H1 (cell line): Measurements from ENCODE around the gene RXRA. TPM values are rescaled to one million over a fixed set of nuclear protein-coding genes. Genes with fewer than 3 reads are reported as not detected.

ENCODE experiments used
- POU5F1 ChIP-seq: IDR thresholded peaks from 2 replicates; pipeline ENCODE4 v1.6.1; 2011; ENCODE audit warnings: low read depth, mild to moderate bottlenecking, low read length, moderate library complexity
- polyA plus RNA-seq, 7 experiments: library from polyadenylated mRNA; depleted of rRNA in 3 of 7; stranded (reverse) in 5 of 7; unstranded in 2 of 7; fragments of >200 nt in 5 of 7; fragments of 200-250 nt in 2 of 7; gene quantifications; 1 replicate in 5 of 7; 2 replicates in 1 of 7; 4 replicates in 1 of 7; pipeline versions ENCODE4 v1.2.1 to v1.2.3, GENCODE V29; 2011 to 2013; ENCODE audit warnings: missing spikeins in 2 of 7, mixed read lengths in 2 of 7
- total RNA-seq: library from RNA; stranded (reverse); fragmentation: NEBNext Ultra II Directional; extraction: Animal tissue kit (Norgen Biotek cat#: 25700); gene quantifications from 2 replicates; pipeline ENCODE4 v1.2.1, GENCODE V29; 2021

Gene RXRA
- total and polyA plus RNA-seq, 2 of the 8 experiments (the other 6 are each of a cell fraction or from before 2014, with no cell fraction given), result 9.8 to 29.4 TPM

DNA sequence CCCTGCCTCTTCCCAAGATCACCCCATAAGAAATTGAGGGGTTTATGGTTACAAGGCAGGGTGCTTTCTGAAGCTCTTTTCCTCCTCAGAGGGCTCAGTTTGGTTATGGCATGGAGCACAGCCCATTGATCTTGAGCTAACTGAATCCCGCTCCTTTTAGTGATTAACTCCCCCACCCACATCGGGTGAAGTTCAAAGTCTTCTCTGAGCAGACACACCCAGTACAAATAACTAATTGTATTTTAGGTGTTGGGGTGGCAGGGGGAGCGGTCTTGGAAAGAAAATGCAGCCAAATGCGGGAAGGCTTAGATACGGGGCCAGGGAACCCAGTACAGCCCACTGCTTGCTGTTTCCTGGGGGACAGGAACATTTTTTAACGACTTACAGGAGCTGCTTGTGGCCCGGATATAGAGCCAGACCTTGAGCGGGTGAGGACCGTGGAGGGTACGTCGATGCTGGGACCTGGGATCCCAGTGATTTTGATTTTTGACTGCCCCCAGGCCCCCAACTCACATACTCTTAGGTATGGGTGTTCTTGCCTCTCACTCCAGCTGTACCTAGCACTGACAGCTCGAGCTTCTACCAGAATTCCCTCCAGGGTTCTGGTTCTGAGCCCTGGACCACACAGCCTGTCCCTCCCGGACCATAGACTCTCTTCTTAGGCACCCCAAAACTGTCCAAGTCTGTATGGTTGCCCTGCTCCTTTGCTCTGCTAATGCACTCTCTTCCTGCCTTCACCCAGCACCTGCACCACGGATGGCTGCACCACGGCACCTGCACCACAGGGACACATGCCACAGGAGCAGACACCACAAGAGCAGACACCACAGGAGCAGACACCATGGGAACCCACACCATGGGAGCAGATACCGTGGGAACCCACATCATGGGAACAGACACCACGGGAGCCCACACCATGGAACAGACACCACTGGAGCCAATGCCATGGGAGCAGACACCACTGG, 18.3 kb upstream of the RXRA start (continued):
- TF ChIP-seq POU5F1, result no peak
